ENCODE measurements around the gene PRRT2. TPM values are rescaled to one million over a fixed set of nuclear protein-coding genes. Genes with fewer than 3 reads are reported as not detected.

Gene PRRT2
- total RNA-seq, 1 experiment from 2014 or later, result not detected

- no peak for DNase-seq (ENCODE audit: low read depth, low spot score)
- in situ Hi-C loops (cut with HindIII; ENCODE audit: low pct_unique_long_range_greater_than_20kb, low sequenced_read_pairs), result no loop called here
Observed at GRCh38 chr16:29844575-29845331, 32.8 kb downstream of the PRRT2 start.

GRCh38 chr16:29845656-29846055 lies 33.7 kb downstream of the PRRT2 start:
- in situ Hi-C loops (cut with HindIII; ENCODE audit: low pct_unique_long_range_greater_than_20kb, low sequenced_read_pairs), result no loop called here
- DNase-seq (ENCODE audit: low read depth, low spot score), result no peak

GRCh38 chr16:29848420-29849297 lies 36.7 kb downstream of the PRRT2 start:
- in situ Hi-C loops (cut with HindIII; ENCODE audit: low pct_unique_long_range_greater_than_20kb, low sequenced_read_pairs), result no loop called here
- peak; percentile 72 for DNase-seq (ENCODE audit: low read depth, low spot score)

GRCh38 chr16:29849505-29849904 lies 37.5 kb downstream of the PRRT2 start:
- no peak for DNase-seq (ENCODE audit: low read depth, low spot score)

DNA sequence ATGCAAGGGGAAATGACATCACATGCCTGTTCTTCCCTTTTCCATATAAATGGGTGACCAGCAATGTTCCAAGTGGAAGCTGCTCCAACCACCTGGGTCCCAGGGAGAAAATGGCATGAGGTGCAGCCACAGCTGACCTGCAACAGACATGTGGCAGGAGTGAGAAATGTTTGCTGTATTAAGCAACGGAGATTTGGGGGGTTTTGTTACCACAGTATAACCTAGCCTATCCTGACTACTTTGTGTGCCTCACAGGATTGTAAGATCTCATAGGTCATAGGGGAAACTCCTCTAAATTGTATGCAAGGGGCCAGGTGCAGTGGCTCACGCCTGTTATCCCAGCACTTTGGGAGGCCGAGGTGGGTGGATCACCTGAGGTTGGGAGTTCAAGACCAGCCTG lies 39.0 kb downstream of the PRRT2 start:
- no peak for DNase-seq (ENCODE audit: low read depth, low spot score)
- in situ Hi-C loops (cut with HindIII; ENCODE audit: low pct_unique_long_range_greater_than_20kb, low sequenced_read_pairs), result no loop called here

More at GRCh38 chr16:29849505-29849904, 37.5 kb downstream of the PRRT2 start:
- in situ Hi-C loops (cut with HindIII; ENCODE audit: low pct_unique_long_range_greater_than_20kb, low sequenced_read_pairs), result no loop called here

GRCh38 chr16:29852654-29853053 lies 40.7 kb downstream of the PRRT2 start:
- DNase-seq (ENCODE audit: low read depth, low spot score), result peak; percentile 71
- in situ Hi-C loops (cut with HindIII; ENCODE audit: low pct_unique_long_range_greater_than_20kb, low sequenced_read_pairs), result no loop called here

DNA sequence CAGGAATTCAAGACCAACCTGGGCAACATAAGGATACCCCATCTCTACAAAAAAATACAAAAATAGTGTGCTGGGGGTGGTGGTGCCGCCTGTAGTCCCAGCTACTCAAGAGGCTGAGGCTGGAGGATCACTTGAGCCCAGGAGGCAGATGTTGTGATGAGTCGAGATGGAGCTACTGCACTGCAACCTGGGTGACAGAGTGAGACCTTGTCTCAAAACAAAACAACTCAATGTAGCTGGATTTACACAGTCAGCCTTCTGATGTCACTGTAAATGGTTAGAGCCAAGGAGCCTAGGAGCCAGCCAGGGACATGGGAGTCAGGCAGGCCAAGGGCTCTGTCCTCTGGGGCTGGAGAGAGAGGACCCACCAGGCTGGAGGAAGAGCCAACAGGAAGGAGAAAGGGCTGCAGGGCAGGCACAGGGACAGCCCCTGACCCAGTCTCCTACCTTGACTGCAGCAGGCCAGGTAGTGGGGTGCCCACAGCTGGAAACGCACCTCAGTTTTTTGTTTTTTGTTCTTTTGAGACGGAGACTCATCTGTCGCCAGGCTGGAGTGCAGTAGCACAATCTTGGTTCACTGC lies 42.6 kb downstream of the PRRT2 start:
- in situ Hi-C loops (cut with HindIII; ENCODE audit: low pct_unique_long_range_greater_than_20kb, low sequenced_read_pairs), result no loop called here
- no peak for DNase-seq (ENCODE audit: low read depth, low spot score)

DNA sequence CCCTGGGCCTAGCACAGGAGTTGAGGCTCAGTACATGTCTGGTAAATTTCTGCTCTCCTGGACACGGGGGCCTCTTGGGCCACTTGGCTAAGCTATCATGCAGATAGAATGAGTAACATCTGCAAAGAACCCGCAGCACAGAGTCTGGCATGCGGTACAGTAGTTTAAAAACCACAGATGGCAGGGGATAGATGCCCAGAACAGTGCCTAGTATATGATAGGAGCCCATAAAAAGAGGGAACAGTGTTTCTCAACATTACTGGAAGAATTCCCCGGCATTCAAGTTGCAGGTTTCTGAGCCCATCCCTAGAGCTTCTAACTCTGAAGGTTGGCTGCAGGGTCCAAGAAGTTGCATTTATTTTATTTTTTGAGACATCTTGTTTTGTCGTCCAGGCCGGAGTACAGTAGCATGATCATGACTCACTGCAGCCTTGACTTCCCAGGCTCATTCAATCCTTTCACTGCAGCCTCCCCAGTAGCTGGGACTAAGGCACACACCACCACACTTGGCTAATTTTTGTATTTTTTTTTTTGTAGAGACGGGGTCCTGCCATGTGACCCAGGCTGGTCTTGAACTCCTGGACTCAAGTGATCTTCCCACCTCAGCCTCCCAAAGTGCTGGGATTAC lies 45.3 kb downstream of the PRRT2 start:
- DNase-seq (ENCODE audit: low read depth, low spot score), result no peak
- in situ Hi-C loops (cut with HindIII; ENCODE audit: low pct_unique_long_range_greater_than_20kb, low sequenced_read_pairs), result no loop called here

- DNase-seq (ENCODE audit: low read depth, low spot score), result no peak
- in situ Hi-C loops (cut with HindIII; ENCODE audit: low pct_unique_long_range_greater_than_20kb, low sequenced_read_pairs), result no loop called here
Observed at GRCh38 chr16:29858149-29858849, 46.3 kb downstream of the PRRT2 start.

GRCh38 chr16:29858974-29859373 lies 47.0 kb downstream of the PRRT2 start:
- in situ Hi-C loops (cut with HindIII; ENCODE audit: low pct_unique_long_range_greater_than_20kb, low sequenced_read_pairs), result no loop called here
- no peak for DNase-seq (ENCODE audit: low read depth, low spot score)

- DNase-seq (ENCODE audit: low read depth, low spot score), result no peak
- in situ Hi-C loops (cut with HindIII; ENCODE audit: low pct_unique_long_range_greater_than_20kb, low sequenced_read_pairs), result no loop called here
Observed at GRCh38 chr16:29860218-29860617, 48.2 kb downstream of the PRRT2 start.

GRCh38 chr16:29862383-29862883 lies 50.4 kb downstream of the PRRT2 start:
- peak; percentile 22 for DNase-seq (ENCODE audit: low read depth, low spot score)
- in situ Hi-C loops (cut with HindIII; ENCODE audit: low pct_unique_long_range_greater_than_20kb, low sequenced_read_pairs), result no loop called here

DNA sequence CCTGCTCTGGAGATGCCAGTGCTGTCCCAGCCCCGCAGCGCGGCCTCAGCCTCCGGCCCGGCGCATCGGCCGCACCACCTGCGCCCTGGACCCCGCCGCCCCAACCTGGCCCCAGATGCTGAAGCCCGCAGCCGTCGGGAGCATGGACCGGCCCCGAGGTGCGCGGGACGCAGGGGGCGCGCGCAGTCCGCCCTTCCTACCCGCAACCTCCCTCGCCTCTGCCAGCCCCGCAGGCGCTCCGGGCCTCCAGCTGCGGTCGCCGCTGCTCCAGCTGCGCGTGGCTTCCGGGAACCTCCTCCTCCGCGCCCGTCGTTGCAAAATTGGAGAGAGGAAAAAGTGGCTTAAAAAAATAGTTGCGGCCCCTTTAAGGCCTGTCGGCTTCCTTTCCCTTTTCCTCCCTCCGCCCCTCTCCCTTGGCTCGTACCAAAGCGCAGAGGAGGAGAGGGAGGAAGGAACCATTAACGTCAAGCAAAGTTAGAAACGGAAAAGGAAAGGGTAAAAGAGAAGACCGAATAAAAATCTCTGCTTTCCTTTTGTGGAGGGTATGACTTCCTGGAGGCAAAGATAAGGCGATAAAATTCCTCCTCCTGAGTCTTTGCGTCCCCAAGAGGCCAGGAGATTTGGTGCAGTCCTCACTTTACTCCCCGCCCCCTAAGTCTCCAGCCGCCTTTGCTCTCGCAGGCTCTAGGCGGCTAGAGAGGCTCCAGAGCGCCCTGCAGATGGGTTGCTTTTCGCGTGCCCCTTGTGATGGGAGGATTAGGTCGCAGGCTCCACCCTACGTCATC lies 51.1 kb downstream of the PRRT2 start, which contains the start of gene CDIPT:
Gene CDIPT, minus strand, starts transcription at position 343 of the 785 bp plus-strand sequence. CDS start 369 bp downstream, outside the sequence.
- in situ Hi-C loops (cut with HindIII; ENCODE audit: low pct_unique_long_range_greater_than_20kb, low sequenced_read_pairs), result no loop called here
- DNase-seq (ENCODE audit: low read depth, low spot score), result peak; percentile 95

- in situ Hi-C loops (cut with HindIII; ENCODE audit: low pct_unique_long_range_greater_than_20kb, low sequenced_read_pairs), result no loop called here
Observed at GRCh38 chr16:29863669-29863984, 51.6 kb downstream of the PRRT2 start.

GRCh38 chr16:29864205-29864604 lies 52.2 kb downstream of the PRRT2 start:
- in situ Hi-C loops (cut with HindIII; ENCODE audit: low pct_unique_long_range_greater_than_20kb, low sequenced_read_pairs), result no loop called here

More at GRCh38 chr16:29863669-29863984, 51.6 kb downstream of the PRRT2 start:
- DNase-seq (ENCODE audit: low read depth, low spot score), result no peak

More at GRCh38 chr16:29864205-29864604, 52.2 kb downstream of the PRRT2 start:
- no peak for DNase-seq (ENCODE audit: low read depth, low spot score)

Measured in SK-MEL-5 (cell line).